ENCODE results near the gene SERPIND1. TPM values are rescaled to one million over a fixed set of nuclear protein-coding genes. Genes with fewer than 3 reads are reported as not detected.

Gene SERPIND1
- total RNA-seq, 1 experiment from 2014 or later = 0.17 TPM

- DNase-seq (ENCODE audit: low read depth) = no peak
Measured at GRCh38 chr22:20792966-20793728, 19.2 kb downstream of the SERPIND1 start.

GRCh38 chr22:20793748-20794649, 20.1 kb downstream of the SERPIND1 start:
- DNase-seq (ENCODE audit: low read depth) = no peak

- no peak for DNase-seq (ENCODE audit: low read depth)
Measured at GRCh38 chr22:20794650-20795413, 20.9 kb downstream of the SERPIND1 start.

GRCh38 chr22:20796731-20797130, 22.8 kb downstream of the SERPIND1 start:
- DNase-seq (ENCODE audit: low read depth) = no peak

GRCh38 chr22:20798218-20798617, 24.3 kb downstream of the SERPIND1 start:
- no peak for DNase-seq (ENCODE audit: low read depth)

- no peak for DNase-seq (ENCODE audit: low read depth)
Measured at GRCh38 chr22:20798974-20799373, 25.1 kb downstream of the SERPIND1 start.

GRCh38 chr22:20799449-20799848, 25.5 kb downstream of the SERPIND1 start:
- DNase-seq (ENCODE audit: low read depth) = no peak

GRCh38 chr22:20802452-20802851, 28.5 kb downstream of the SERPIND1 start:
- no peak for DNase-seq (ENCODE audit: low read depth)

- DNase-seq (ENCODE audit: low read depth) = no peak
Measured at GRCh38 chr22:20802922-20803553, 29.1 kb downstream of the SERPIND1 start.

GRCh38 chr22:20803696-20804324, 29.9 kb downstream of the SERPIND1 start:
- DNase-seq (ENCODE audit: low read depth) = peak; percentile 25

GRCh38 chr22:20804650-20805049, 30.7 kb downstream of the SERPIND1 start:
- DNase-seq (ENCODE audit: low read depth) = no peak

- DNase-seq (ENCODE audit: low read depth) = peak; percentile 45
Measured at GRCh38 chr22:20805972-20806471, 32.1 kb downstream of the SERPIND1 start.

GRCh38 chr22:20807315-20807752, 33.4 kb downstream of the SERPIND1 start:
- DNase-seq (ENCODE audit: low read depth) = peak; percentile 55

GRCh38 chr22:20808844-20809243, 34.9 kb downstream of the SERPIND1 start:
- DNase-seq (ENCODE audit: low read depth) = no peak

- no peak for DNase-seq (ENCODE audit: low read depth)
Measured at GRCh38 chr22:20809538-20810185, 35.7 kb downstream of the SERPIND1 start.

GRCh38 chr22:20810645-20811044, 36.7 kb downstream of the SERPIND1 start:
- no peak for DNase-seq (ENCODE audit: low read depth)

- DNase-seq (ENCODE audit: low read depth) = no peak
Measured at GRCh38 chr22:20811171-20811570, 37.3 kb downstream of the SERPIND1 start.

GRCh38 chr22:20811971-20812660, 38.2 kb downstream of the SERPIND1 start:
- no peak for DNase-seq (ENCODE audit: low read depth)

GRCh38 chr22:20813056-20813455, 39.1 kb downstream of the SERPIND1 start:
- no peak for DNase-seq (ENCODE audit: low read depth)
